ENCODE results near the gene COX5B.

DNA sequence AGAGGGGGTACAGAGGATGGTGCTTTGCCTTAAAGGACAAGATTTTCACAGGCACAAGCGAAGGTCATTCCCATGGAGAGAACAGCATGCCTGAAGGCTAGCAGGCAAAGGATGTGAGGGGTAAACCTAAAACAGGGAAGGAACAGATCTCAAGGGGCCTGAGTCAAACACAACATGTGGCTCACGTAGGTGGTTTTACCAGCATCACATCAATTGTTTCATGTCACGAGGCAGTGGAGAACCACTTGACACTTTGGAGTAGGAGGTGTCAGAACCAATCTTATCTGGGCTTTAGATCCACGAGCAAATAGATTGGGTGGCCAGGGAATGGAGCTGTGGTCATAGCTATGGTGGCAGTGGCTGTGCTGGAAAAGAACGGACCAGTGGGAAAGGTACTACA, 8.4 kb downstream of the COX5B start:
- TF ChIP-seq CTCF (IDR thresholded peaks at IDR 0.05), result no peak
- TF ChIP-seq ARID4B (CRISPR knock-in tag; IDR thresholded peaks at IDR 0.05; ENCODE audit: borderline replicate concordance), result no peak
- TF ChIP-seq NR3C1 (CRISPR knock-in tag; conservative IDR thresholded peaks at IDR 0.05; ENCODE audit: low read depth), result no peak
- TF ChIP-seq NR1H2 (CRISPR knock-in tag; IDR thresholded peaks at IDR 0.05), result no peak
- TF ChIP-seq PRDM15 (CRISPR knock-in tag; IDR thresholded peaks at IDR 0.05), result no peak
- no peak for TF ChIP-seq CREM (CRISPR knock-in tag; IDR thresholded peaks at IDR 0.05)
- TF ChIP-seq, protein P1, sequence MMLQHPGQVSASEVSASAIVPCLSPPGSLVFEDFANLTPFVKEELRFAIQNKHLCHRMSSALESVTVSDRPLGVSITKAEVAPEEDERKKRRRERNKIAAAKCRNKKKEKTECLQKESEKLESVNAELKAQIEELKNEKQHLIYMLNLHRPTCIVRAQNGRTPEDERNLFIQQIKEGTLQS (CRISPR knock-in tag; conservative IDR thresholded peaks at IDR 0.05), result no peak

Data from WTC11 (cell line).